Thyroid gland (tissue), 4 donors: Measurements from ENCODE around the gene IFITM1.

Source experiments
- CTCF ChIP-seq, 6 experiments: fragments of 200-600 bp in 3 of 6; fragments of 450-650 bp in 3 of 6; sonication (generic) in 3 of 6; IDR thresholded peaks; one replicate each; pipeline ENCODE4 v1.5.1; 2016 to 2019; ENCODE audit warnings: antibody characterized with exemption in 6 of 6, mild to moderate bottlenecking in 2 of 6, inconsistent platforms in 1 of 6, moderate library complexity in 1 of 6
- POLR2A ChIP-seq, 2 donors: fragments of 450-650 bp; IDR thresholded peaks; one replicate each; pipeline ENCODE4 v1.6.1; 2017; ENCODE audit warnings: antibody characterized with exemption in 2 of 2, mild to moderate bottlenecking in 2 of 2, moderate library complexity in 1 of 2

GRCh38 chr11:336659-337198, 22.9 kb downstream of the IFITM1 start:
- TF ChIP-seq CTCF (IDR thresholded peaks at IDR 0.05) = no peak
- TF ChIP-seq POLR2A (IDR thresholded peaks at IDR 0.05) = no peak
